Heart right ventricle (tissue), 16 donors: ENCODE data around the gene PPP1R7. TPM values are rescaled to one million over a fixed set of nuclear protein-coding genes. Genes with fewer than 3 reads are reported as not detected.

ENCODE experiments used
- ATAC-seq, 8 donors: fragments of 200-7000 bp; cut with Tn5 transposase; one replicate each; pipeline ENCODE4 v1.9.1; 2020; ENCODE audit warnings: mild to moderate bottlenecking in 8 of 8, moderate library complexity in 8 of 8, moderate number of reproducible peaks in 1 of 8
- DNase-seq, 2 donors: peaks; one replicate each; pipeline ENCODE4 v3.0.0-alpha.2; 2020
- H3K27ac ChIP-seq, 10 donors: fragments of 200-600 bp; sonication (generic) in 2 of 10; one replicate each; pipeline versions ENCODE4 v1.5.0 to v1.8.0; 2020 to 2022; ENCODE audit warnings: mild to moderate bottlenecking in 3 of 10
- H3K27me3 ChIP-seq, 7 donors: fragments of 200-600 bp; one replicate each; pipeline ENCODE4 v1.8.0; 2021 to 2022; ENCODE audit warnings: mild to moderate bottlenecking in 2 of 7
- H3K36me3 ChIP-seq, 9 donors: fragments of 200-600 bp; sonication (generic) in 1 of 9; one replicate each; pipeline versions ENCODE4 v1.5.0 to v1.8.0; 2020 to 2022; ENCODE audit warnings: mild to moderate bottlenecking in 2 of 9
- H3K4me1 ChIP-seq, 9 donors: fragments of 200-600 bp; sonication (generic) in 1 of 9; one replicate each; pipeline versions ENCODE4 v1.5.0 to v1.8.0; 2020 to 2022; ENCODE audit warnings: mild to moderate bottlenecking in 4 of 9
- H3K4me3 ChIP-seq, 10 donors: fragments of 200-600 bp; sonication (generic) in 2 of 10; one replicate each; pipeline versions ENCODE4 v1.5.0 to v1.8.0; 2020 to 2022; ENCODE audit warnings: mild to moderate bottlenecking in 7 of 10, moderate library complexity in 2 of 10
- H3K9me3 ChIP-seq, 11 donors: fragments of 200-600 bp in 10 of 11; sonication (generic) in 2 of 11; one replicate each; pipeline versions ENCODE4 v1.5.0 to v1.8.0; 2013 to 2022; ENCODE audit warnings: mild to moderate bottlenecking in 2 of 11, control low read depth in 1 of 11, moderate library complexity in 1 of 11
- CTCF ChIP-seq, 9 donors: fragments of 200-600 bp; sonication (generic) in 2 of 9; IDR thresholded peaks; one replicate each; pipeline versions ENCODE4 v1.5.0 to v1.8.0; 2021 to 2022; ENCODE audit warnings: antibody characterized with exemption in 9 of 9, mild to moderate bottlenecking in 5 of 9, moderate library complexity in 1 of 9
- WGBS, 2 donors: extraction: QIAGEN DNeasy Blood & Tissue Kit; methylation state at CpG; one replicate each; pipeline ENCODE4 v1.1.7; 2013; ENCODE audit warnings: inconsistent platforms in 1 of 2; 5-methylcytosine and 5-hydroxymethylcytosine counted together
- intact Hi-C, 10 donors: fragments of 100-400 bp; cut with DNase I; formaldehyde crosslinking; loops; one replicate each; pipeline versions ENCODE4 v1.11.1 to v1.14.2; 2022
- polyA plus RNA-seq, 2 donors: library from polyadenylated mRNA; stranded (reverse); fragments of 200-250 nt; gene quantifications; one replicate each; pipeline ENCODE4 v1.2.3, GENCODE V29; 2013
- total RNA-seq, 10 donors: library from RNA; stranded (reverse); fragmentation: NEBNext Ultra II Directional in 3 of 10; extraction: Animal tissue kit (Norgen Biotek cat#: 25700) in 3 of 10; gene quantifications; one replicate each; pipeline versions ENCODE4 v1.2.1 to v1.2.4, GENCODE V29; 2021 to 2023
- donor health status: Arrhythmogenic right ventricular cardiomyopathy.
- donor health status: ischemic (EF 13 %, LVEDD 7.1; RV severe dilation, severe dysfunction).
- donor health status: healthy with polysubstance abuse.
- donor health status: DM: no; HTN: yes; CAD: no.
- donor health status: DM: no; HTN: no; CAD: no.
- donor health status: ischemic (EF 25% LVEDD 6.9; RV normal size, moderate dysfunction).
- donor health status: ischemic (EF 25% LVEDD 5.7; RV mildly dilated, moderate dysfunction).
- donor health status: healthy.
- donor health status: DM: yes; HTN: yes; CAD: no.
- donor health status: Ischemic cardiomyopathy.
- donor health status: ischemic (EF 35%, LVEDD 5.7; RV mildly dilated, moderate dysfunction).
- donor health status: nonischemic (EF 11% LVEDD 7.7; RV severe dilation, severe dysfunction).
- donor health status: DM: yes; HTN: yes; CAD: no.
- donor health status: PGD.
- donor health status: ischemic (EF 29% LVEDD 5.4; RV normal size, mild dysfunction).
- donor health status: nonischemic (EF 23%, LVEDD 6.1; RV moderate dilation, normal function).

Gene PPP1R7
- total and polyA plus RNA-seq, 12 donors = 64.1 to 91.3 (median 77.3) TPM

DNA sequence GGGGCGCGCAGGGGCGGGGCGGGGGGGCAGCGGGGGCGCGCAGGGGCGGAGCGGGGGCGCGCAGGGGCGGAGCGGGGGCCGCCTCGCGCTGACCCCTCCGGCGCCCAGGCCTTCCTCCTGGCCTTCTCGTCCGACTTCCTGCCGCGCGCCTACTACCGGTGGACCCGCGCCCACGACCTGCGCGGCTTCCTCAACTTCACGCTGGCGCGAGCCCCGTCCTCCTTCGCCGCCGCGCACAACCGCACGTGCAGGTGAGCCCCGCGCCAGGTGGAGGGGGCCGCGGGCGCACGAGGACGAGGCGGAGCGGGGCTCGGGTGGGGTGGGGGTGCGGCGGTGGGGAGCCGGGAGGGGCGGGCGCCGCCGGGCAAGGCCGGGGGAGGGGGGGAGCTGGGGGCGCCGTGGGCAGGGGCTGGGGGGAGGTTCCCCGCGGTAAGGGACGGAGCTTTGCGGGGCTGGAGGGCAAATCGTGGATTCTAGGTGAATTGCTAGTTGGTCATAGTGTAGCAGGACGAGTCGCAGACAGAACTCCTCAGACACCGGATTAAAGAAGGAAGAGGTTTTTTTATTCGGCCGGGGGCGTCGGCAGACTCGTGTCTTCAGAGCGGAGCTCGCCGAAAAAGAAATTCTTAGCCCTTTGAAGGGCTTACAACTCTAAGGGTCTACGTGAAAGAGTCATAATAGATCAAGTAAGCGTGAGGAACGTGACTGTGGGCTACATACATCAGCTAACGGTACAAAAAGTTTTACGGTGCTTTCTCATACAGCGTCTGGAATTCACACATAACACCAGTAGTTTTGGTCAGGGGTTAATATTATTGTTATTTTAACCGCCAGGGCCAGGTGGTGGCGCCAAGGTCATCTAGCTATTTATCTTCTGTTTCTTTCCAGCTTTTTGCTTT, 68.1 kb downstream of the PPP1R7 start:
- Histone ChIP-seq H3K36me3 (no peaks in the 10 kb centered on the region), H3K4me3 (peak overlapping the region; percentile 33 to 69 (median 62)), H3K27me3 (peaks cover 0 to 8% (median 0%) of the 10 kb centered on the region in 7 donors), H3K9me3 (no peaks in the 10 kb centered on the region), H3K4me1 (peaks cover 7 to 20% (median 10%) of the 10 kb centered on the region in 9 donors), H3K27ac (peak overlapping the region in 8 of 10 donors; percentile 47 to 81 (median 68))
- WGBS, 2 donors = 1% methylated on average over 62 to 80 of the region's 83 CpGs
- DNase-seq (peak; percentile 55 to 58), ATAC-seq (peak in 7 of 8 donors; percentile 16 to 70 (median 50))
- intact Hi-C loops = loop anchor here in 2 of 10 donors (10.0 kb wide), 2 partner anchors 114 to 364 kb away; partner anchors contain the start of gene MTERF4 (in 1 of the 2)
- peak in 5 of 9 donors; percentile 10 to 42 (median 38) for TF ChIP-seq CTCF (IDR thresholded peaks at IDR 0.05)

- Histone ChIP-seq H3K27ac (no peak overlapping the region), H3K4me1 (peaks cover 7 to 26% (median 15%) of the 10 kb centered on the region in 9 donors), H3K9me3 (no peaks in the 10 kb centered on the region), H3K4me3 (peak overlapping the region in 9 of 10 donors; percentile 33 to 69 (median 62)), H3K36me3 (no peaks in the 10 kb centered on the region), H3K27me3 (peaks cover 0 to 8% (median 0%) of the 10 kb centered on the region in 7 donors)
- ATAC-seq (no peak), DNase-seq (no peak)
- intact Hi-C loops = loop anchor here in 2 of 10 donors (10.0 kb wide), 2 partner anchors 114 to 364 kb away; partner anchors contain the start of gene MTERF4 (in 1 of the 2)
- no peak for TF ChIP-seq CTCF (IDR thresholded peaks at IDR 0.05)
- 64 to 72% methylated on average over 4 of the region's 4 CpGs for WGBS, 2 donors
Observed at GRCh38 chr2:241219030-241219382, 68.7 kb downstream of the PPP1R7 start.

GRCh38 chr2:241219856-241220356, 69.6 kb downstream of the PPP1R7 start:
- Histone ChIP-seq H3K27ac (no peak overlapping the region), H3K4me3 (no peak overlapping the region), H3K4me1 (peaks cover 9 to 35% (median 24%) of the 10 kb centered on the region in 9 donors), H3K36me3 (peaks cover 0 to 3% (median 0%) of the 10 kb centered on the region in 9 donors), H3K9me3 (no peaks in the 10 kb centered on the region), H3K27me3 (peaks cover 0 to 8% (median 0%) of the 10 kb centered on the region in 7 donors)
- ATAC-seq (no peak), DNase-seq (no peak)
- no peak for TF ChIP-seq CTCF (IDR thresholded peaks at IDR 0.05)
- intact Hi-C loops = loop anchor here in 3 of 10 donors (5.0 to 10.0 kb wide), 4 partner anchors 63 to 365 kb away; partner anchors contain the start of gene MTERF4 (in 1 of the 3)
- 86 to 96% methylated on average over 6 of the region's 6 CpGs for WGBS, 2 donors
